Upper lobe of left lung (tissue), 6 donors: ENCODE data around the gene INTS6. TPM values are rescaled to one million over a fixed set of nuclear protein-coding genes. Genes with fewer than 3 reads are reported as not detected.

Experiments
- ATAC-seq, 2 donors: fragments of 200-7000 bp; cut with Tn5 transposase; one replicate each; pipeline ENCODE4 v1.9.1; 2022; ENCODE audit warnings: mild to moderate bottlenecking in 2 of 2, moderate library complexity in 2 of 2; ENCODE audit not compliant: low FRiP score in 2 of 2
- DNase-seq, 2 donors: peaks; one replicate each; pipeline ENCODE4 v3.0.0-alpha.2; 2019 to 2020
- H3K27ac ChIP-seq, 4 donors: fragments of 200-600 bp; sonication (generic); one replicate each; pipeline ENCODE4 v1.5.1; 2016 to 2019
- H3K27me3 ChIP-seq, 4 donors: fragments of 200-600 bp; sonication (generic); one replicate each; pipeline ENCODE4 v1.5.1; 2017 to 2019
- H3K36me3 ChIP-seq, 4 donors: fragments of 200-600 bp; sonication (generic); one replicate each; pipeline ENCODE4 v1.5.1; 2016 to 2019
- H3K4me1 ChIP-seq, 4 donors: fragments of 200-600 bp; sonication (generic); one replicate each; pipeline ENCODE4 v1.5.1; 2018 to 2019
- H3K4me3 ChIP-seq, 4 donors: fragments of 200-600 bp; sonication (generic); one replicate each; pipeline ENCODE4 v1.5.1; 2017 to 2019; ENCODE audit warnings: mild to moderate bottlenecking in 2 of 4, moderate library complexity in 1 of 4
- H3K9me3 ChIP-seq, 4 donors: fragments of 200-600 bp; sonication (generic); one replicate each; pipeline ENCODE4 v1.5.1; 2018 to 2019
- EP300 ChIP-seq, 4 donors: sonication (generic); formaldehyde crosslinking; IDR thresholded peaks; one replicate each; pipeline ENCODE4 v1.5.1; 2017; ENCODE audit warnings: antibody characterized with exemption in 4 of 4, control low read depth in 2 of 4
- POLR2A ChIP-seq, 4 donors: fragments of 450-650 bp; IDR thresholded peaks; one replicate each; pipeline ENCODE4 v1.5.1; 2016 to 2017; ENCODE audit warnings: antibody characterized with exemption in 4 of 4, mild to moderate bottlenecking in 2 of 4
- POLR2AphosphoS5 ChIP-seq, 2 donors: sonication (generic); formaldehyde crosslinking; IDR thresholded peaks; one replicate each; pipeline ENCODE4 v1.5.1; 2017; ENCODE audit warnings: antibody characterized with exemption in 2 of 2
- WGBS, 2 donors: methylation state at CpG; one replicate each; pipeline ENCODE4 v1.1.5; 2017 to 2018; 5-methylcytosine and 5-hydroxymethylcytosine counted together
- total RNA-seq, 6 donors: library from RNA; depleted of rRNA in 4 of 6; stranded (reverse); fragments of >200 nt in 4 of 6; gene quantifications; one replicate each; pipeline versions ENCODE4 v1.1.0 to v1.2.1, GENCODE V29; 2016 to 2021
- TF ChIP-seq, protein P1 (sequence below), 6 experiments: fragments of 450-650 bp in 4 of 6; fragments of 200-600 bp in 2 of 6; sonication (generic) in 2 of 6; IDR thresholded peaks; one replicate each; pipeline ENCODE4 v1.5.1; 2016 to 2019; ENCODE audit warnings: antibody characterized with exemption in 6 of 6
- donor health status: DM: no; HTN: no; CAD: no; lungs with moderate emphysema.
- donor health status: DM: no; HTN: yes; CAD: no; lungs with severe emphysema.

INTS6 gene
- total RNA-seq, 6 donors from 2014 or later = 20.5 to 43.2 (median 24.8) TPM

DNA sequence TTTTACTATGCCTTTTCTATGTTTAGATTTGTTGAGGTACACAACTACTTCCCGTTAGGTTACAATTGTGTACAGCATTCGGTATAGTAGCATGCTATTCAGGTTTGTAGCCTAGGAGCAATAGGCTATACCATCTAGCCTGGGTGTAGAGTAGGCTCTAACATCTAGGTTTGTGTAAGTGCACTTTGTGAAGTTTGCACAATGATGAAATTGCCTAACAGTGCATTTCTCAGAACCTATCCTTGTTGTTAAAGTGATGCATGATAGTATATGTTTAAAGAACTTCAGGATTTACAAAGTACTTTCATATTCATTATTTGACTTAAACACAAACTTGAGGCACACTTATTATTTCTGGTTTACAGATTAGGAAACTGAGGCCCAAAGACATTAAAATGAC lies 124.9 kb downstream of the INTS6 start:
- Histone ChIP-seq H3K4me3 (no peak overlapping the region), H3K4me1 (no peaks in the 10 kb centered on the region), H3K36me3 (no peaks in the 10 kb centered on the region), H3K27ac (no peak overlapping the region), H3K27me3 (no peaks in the 10 kb centered on the region), H3K9me3 (no peaks in the 10 kb centered on the region)
- TF ChIP-seq EP300 (IDR thresholded peaks at IDR 0.05) (no peak), POLR2A (IDR thresholded peaks at IDR 0.05) (no peak), POLR2AphosphoS5 (IDR thresholded peaks at IDR 0.05) (no peak)
- TF ChIP-seq, protein P1, sequence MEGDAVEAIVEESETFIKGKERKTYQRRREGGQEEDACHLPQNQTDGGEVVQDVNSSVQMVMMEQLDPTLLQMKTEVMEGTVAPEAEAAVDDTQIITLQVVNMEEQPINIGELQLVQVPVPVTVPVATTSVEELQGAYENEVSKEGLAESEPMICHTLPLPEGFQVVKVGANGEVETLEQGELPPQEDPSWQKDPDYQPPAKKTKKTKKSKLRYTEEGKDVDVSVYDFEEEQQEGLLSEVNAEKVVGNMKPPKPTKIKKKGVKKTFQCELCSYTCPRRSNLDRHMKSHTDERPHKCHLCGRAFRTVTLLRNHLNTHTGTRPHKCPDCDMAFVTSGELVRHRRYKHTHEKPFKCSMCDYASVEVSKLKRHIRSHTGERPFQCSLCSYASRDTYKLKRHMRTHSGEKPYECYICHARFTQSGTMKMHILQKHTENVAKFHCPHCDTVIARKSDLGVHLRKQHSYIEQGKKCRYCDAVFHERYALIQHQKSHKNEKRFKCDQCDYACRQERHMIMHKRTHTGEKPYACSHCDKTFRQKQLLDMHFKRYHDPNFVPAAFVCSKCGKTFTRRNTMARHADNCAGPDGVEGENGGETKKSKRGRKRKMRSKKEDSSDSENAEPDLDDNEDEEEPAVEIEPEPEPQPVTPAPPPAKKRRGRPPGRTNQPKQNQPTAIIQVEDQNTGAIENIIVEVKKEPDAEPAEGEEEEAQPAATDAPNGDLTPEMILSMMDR (IDR thresholded peaks at IDR 0.05) = no peak
- DNase-seq (no peak), ATAC-seq (no peak)
- WGBS, 2 donors = 88 to 91% methylated on average over 2 of the region's 2 CpGs

DNA sequence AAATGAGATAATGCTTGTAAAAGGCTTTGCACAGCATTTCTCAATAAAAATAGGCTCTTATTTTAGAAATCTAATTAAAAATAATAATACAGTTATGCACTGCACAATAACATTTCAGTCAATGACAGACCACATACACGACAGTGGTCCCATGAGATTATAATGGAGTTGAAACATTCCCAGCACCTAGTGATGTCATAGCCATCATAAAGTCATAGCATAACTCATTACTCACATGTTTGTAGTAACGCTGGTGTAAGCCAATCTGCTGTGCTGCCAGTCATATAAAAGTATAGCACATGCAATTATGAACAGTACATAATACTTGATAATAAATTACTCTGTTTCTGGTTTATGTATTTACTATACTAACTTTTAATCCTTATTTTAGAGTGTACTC lies 126.1 kb downstream of the INTS6 start:
- Histone ChIP-seq H3K27ac (no peak overlapping the region), H3K27me3 (no peaks in the 10 kb centered on the region), H3K4me3 (no peak overlapping the region), H3K4me1 (no peaks in the 10 kb centered on the region), H3K9me3 (no peaks in the 10 kb centered on the region), H3K36me3 (no peaks in the 10 kb centered on the region)
- no peak for ATAC-seq
- no peak for DNase-seq
- TF ChIP-seq EP300 (IDR thresholded peaks at IDR 0.05) (no peak), POLR2AphosphoS5 (IDR thresholded peaks at IDR 0.05) (no peak), POLR2A (IDR thresholded peaks at IDR 0.05) (no peak)
- TF ChIP-seq, protein P1 (IDR thresholded peaks at IDR 0.05) = no peak
- WGBS, 2 donors = 91 to 93% methylated on average over 2 of the region's 2 CpGs

DNA sequence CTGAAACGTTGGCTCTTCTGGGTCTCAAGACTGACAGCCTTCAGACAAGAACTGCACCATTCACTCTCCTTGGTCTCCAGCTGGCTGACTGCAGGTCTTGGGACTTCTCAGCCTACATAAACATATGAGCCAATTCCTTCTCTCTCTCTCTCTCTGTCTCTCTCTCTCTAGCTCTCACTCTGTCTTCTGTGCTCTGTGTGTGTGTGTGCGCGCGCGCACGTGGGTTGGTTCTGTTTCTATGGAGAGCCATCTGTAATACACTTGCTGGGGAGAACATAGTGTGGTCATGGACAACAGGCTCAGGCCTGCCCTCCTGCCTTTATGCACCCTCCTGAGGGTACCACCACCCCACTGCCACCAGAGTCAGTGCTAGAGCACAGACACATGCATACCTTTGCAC lies 127.0 kb downstream of the INTS6 start:
- WGBS, 2 donors = 89 to 94% methylated on average over 6 of the region's 6 CpGs
- Histone ChIP-seq H3K27ac (no peak overlapping the region), H3K4me3 (no peak overlapping the region), H3K36me3 (no peaks in the 10 kb centered on the region), H3K4me1 (no peaks in the 10 kb centered on the region), H3K9me3 (no peaks in the 10 kb centered on the region), H3K27me3 (no peaks in the 10 kb centered on the region)
- ATAC-seq = no peak
- DNase-seq = no peak
- TF ChIP-seq EP300 (IDR thresholded peaks at IDR 0.05) (no peak), POLR2AphosphoS5 (IDR thresholded peaks at IDR 0.05) (no peak), POLR2A (IDR thresholded peaks at IDR 0.05) (no peak)
- TF ChIP-seq, protein P1 (IDR thresholded peaks at IDR 0.05) = no peak

DNA sequence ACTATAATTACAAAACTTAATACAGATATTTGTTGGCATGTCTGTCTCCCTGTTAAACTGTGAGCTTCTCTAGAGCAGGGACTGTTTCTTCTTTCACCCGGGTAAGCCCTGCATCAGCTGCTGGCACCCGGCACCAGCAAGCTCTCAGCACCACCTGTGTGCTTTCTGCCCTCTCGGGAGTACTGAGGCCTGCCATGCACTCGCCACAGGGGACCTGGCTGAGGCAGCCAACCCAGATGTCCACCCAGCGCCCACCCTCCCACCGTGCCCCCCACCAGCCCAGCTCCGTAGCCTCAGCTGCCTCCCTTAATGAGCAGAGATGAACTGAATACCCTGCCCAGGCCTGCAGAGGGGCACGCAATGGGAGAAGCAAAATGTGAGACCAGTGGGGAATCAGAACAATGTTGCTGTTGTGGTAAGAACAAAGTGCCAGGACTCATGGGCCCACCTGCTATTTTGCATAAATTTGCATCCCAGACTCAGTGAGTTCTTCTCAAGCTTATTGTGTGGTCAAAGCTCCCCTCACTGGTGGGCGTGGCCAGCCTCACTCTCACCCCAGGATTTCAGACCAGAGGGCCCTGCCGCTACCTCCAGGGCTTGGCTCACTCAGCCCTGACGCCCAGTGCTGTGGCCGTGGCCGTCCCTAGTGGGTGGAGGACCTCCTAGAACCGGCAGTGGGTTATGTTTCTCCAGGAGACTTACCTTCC lies 128.0 kb downstream of the INTS6 start:
- no peaks in the 10 kb centered on the region for H3K36me3 ChIP-seq
- 87 to 92% methylated on average over 4 to 14 of the region's 14 CpGs for WGBS, 2 donors

More for the DNA sequence above, 128.0 kb downstream of the INTS6 start:
- no peak for ATAC-seq
- TF ChIP-seq EP300 (IDR thresholded peaks at IDR 0.05) (no peak), POLR2A (IDR thresholded peaks at IDR 0.05) (no peak), POLR2AphosphoS5 (IDR thresholded peaks at IDR 0.05) (no peak)
- TF ChIP-seq, protein P1 (IDR thresholded peaks at IDR 0.05) = no peak
- H3K4me3 ChIP-seq = no peak overlapping the region
- H3K27me3 ChIP-seq = no peaks in the 10 kb centered on the region
- no peaks in the 10 kb centered on the region for H3K9me3 ChIP-seq
- H3K4me1 ChIP-seq = no peaks in the 10 kb centered on the region
- H3K27ac ChIP-seq = no peak overlapping the region
- no peak for DNase-seq
